ENCODE data around the gene TTLL13. TPM values are rescaled to one million over a fixed set of nuclear protein-coding genes. Genes with fewer than 3 reads are reported as not detected.

Gene TTLL13
- total RNA-seq, 4 donors from 2014 or later = 0.21 TPM; not detected in 3

DNA sequence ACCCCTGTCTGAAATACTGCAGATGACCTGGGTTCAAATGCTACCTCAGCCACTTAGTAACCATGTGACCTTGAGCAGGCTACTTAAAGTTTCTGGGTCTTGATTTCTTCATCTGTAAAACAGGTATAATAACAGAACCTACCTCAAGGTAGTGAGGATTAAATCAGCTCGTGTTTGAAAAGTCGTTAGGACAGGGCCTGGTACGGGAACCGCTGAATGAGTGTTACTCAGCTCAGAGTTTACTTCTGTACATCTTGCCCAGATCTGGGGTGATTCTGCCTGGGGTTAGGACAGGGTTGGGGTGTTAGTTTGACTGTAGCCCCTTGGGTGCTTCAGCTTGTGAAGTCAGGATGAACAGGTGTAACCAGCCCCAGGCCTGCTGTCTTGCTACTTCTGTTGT, 46.4 kb upstream of the TTLL13 start:
- WGBS = 73% methylated on average over 4 of the region's 4 CpGs
- H3K27ac ChIP-seq = no peak overlapping the region
- no peaks in the 10 kb centered on the region for H3K27me3 ChIP-seq
- peaks cover 60% of the 10 kb centered on the region for H3K4me1 ChIP-seq
- H3K36me3 ChIP-seq = peaks cover 6% of the 10 kb centered on the region
- no peaks in the 10 kb centered on the region for H3K9me3 ChIP-seq
- H3K4me3 ChIP-seq = peak overlapping the region; percentile 69
- TF ChIP-seq, protein P1, sequence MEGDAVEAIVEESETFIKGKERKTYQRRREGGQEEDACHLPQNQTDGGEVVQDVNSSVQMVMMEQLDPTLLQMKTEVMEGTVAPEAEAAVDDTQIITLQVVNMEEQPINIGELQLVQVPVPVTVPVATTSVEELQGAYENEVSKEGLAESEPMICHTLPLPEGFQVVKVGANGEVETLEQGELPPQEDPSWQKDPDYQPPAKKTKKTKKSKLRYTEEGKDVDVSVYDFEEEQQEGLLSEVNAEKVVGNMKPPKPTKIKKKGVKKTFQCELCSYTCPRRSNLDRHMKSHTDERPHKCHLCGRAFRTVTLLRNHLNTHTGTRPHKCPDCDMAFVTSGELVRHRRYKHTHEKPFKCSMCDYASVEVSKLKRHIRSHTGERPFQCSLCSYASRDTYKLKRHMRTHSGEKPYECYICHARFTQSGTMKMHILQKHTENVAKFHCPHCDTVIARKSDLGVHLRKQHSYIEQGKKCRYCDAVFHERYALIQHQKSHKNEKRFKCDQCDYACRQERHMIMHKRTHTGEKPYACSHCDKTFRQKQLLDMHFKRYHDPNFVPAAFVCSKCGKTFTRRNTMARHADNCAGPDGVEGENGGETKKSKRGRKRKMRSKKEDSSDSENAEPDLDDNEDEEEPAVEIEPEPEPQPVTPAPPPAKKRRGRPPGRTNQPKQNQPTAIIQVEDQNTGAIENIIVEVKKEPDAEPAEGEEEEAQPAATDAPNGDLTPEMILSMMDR (IDR thresholded peaks at IDR 0.05) = no peak
- no peak for TF ChIP-seq POLR2A (IDR thresholded peaks at IDR 0.05)
- TF ChIP-seq POLR2AphosphoS5 (IDR thresholded peaks at IDR 0.05) = no peak
- no peak for TF ChIP-seq EP300 (IDR thresholded peaks at IDR 0.05)
- no peak for DNase-seq (ENCODE audit: low spot score in 2 of 2)

DNA sequence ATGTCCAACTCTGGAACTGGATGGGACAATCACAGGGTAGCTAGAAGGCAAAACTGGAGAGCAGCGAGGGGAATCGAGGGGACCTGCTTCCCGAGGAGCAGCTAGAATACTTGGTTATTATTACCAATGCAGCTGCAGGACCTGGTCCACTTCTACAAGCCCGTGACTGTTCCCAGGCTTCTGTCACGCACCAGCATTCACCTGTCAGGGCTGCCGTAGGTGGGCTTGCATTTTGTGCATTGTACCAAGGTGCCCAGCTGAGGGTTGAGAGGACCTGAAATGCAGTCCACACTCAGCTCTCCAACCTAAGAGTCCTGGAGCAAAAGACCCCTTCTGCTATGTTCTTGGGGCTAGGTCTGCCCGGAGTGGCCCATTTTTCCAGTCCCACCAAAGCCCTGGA, 45.9 kb upstream of the TTLL13 start:
- Histone ChIP-seq H3K36me3 (peaks cover 6% of the 10 kb centered on the region), H3K27ac (no peak overlapping the region), H3K4me3 (no peak overlapping the region), H3K9me3 (no peaks in the 10 kb centered on the region), H3K27me3 (no peaks in the 10 kb centered on the region), H3K4me1 (peaks cover 60% of the 10 kb centered on the region)
- TF ChIP-seq EP300 (IDR thresholded peaks at IDR 0.05) (no peak), POLR2A (IDR thresholded peaks at IDR 0.05) (no peak), POLR2AphosphoS5 (IDR thresholded peaks at IDR 0.05) (no peak)
- TF ChIP-seq, protein P1 (IDR thresholded peaks at IDR 0.05) = no peak
- whole genome bisulfite sequencing = 89% methylated on average over 7 of the region's 7 CpGs
- no peak for DNase-seq (ENCODE audit: low spot score in 2 of 2)

DNA sequence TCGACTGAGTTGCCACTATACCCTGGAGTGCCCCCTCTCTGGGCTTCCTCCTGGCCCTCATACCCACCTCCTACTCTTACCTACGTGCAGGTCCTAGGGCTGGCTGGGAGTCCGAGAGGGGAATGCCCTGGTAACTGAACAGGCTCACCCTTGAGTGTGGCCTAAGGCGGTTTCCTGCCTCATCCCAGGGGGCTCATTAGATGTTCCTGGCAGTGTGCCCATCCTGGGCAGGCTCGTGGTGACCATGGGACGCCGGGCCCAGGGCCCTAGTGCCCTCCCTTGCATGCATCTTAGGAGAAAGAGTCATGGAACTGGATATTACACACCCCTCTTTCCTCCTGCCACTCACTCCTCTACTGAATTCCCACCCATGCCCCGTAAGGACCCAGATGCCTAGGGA, 45.4 kb upstream of the TTLL13 start:
- TF ChIP-seq, protein P1 (IDR thresholded peaks at IDR 0.05) = no peak
- TF ChIP-seq POLR2AphosphoS5 (IDR thresholded peaks at IDR 0.05) = no peak
- Histone ChIP-seq H3K9me3 (no peaks in the 10 kb centered on the region), H3K4me3 (no peak overlapping the region), H3K4me1 (peaks cover 60% of the 10 kb centered on the region), H3K27ac (no peak overlapping the region), H3K27me3 (no peaks in the 10 kb centered on the region), H3K36me3 (peaks cover 6% of the 10 kb centered on the region)
- WGBS = 83% methylated on average over 4 of the region's 8 CpGs
- DNase-seq (ENCODE audit: low spot score in 2 of 2) = no peak

DNA sequence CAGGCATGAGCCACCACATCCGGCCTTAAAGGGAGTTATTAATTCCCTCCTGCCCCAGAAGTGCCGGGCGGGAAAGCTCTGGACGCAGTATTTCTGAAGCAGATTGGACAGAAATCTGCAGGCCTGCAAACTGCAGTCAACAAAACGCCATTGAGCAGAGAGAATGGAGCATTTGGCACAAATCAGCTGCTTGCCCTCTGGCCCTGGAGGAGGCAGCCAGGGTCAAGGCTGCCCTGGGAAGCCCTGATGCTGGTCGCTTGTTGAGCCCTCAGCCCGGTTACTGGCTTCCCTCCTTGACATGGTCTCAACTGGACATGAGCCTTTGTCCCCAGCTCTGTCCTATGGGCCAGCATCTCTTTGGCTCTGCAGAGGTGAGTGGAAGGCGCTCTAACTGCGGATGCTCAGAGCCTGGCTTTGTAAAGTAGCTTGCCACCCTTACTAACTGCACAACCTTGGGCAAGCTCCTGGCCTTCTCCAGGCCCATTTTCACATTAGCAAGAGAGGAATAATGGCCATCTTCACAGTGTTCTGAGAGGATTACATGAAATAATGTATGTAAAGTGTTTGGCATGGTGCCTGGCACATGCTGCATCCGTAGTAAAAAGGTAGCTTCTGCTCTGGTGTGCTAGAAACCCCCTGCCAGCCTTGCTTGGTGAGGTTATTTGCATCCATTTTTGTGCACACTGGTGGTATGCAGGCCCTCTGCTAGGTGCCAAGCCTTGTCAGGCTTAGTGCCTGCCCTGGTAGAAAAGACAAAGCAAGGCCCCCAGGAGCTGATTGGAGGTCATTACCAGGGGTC, 44.1 kb upstream of the TTLL13 start:
- WGBS = 80% methylated on average over 9 of the region's 10 CpGs
- Histone ChIP-seq H3K4me1 (peaks cover 61% of the 10 kb centered on the region), H3K9me3 (no peaks in the 10 kb centered on the region), H3K36me3 (peaks cover 6% of the 10 kb centered on the region), H3K27ac (no peak overlapping the region), H3K4me3 (no peak overlapping the region), H3K27me3 (no peaks in the 10 kb centered on the region)
- DNase-seq (ENCODE audit: low spot score in 2 of 2) = no peak
- TF ChIP-seq POLR2A (IDR thresholded peaks at IDR 0.05) (no peak), POLR2AphosphoS5 (IDR thresholded peaks at IDR 0.05) (no peak), EP300 (IDR thresholded peaks at IDR 0.05) (no peak)
- TF ChIP-seq, protein P1 (IDR thresholded peaks at IDR 0.05) = no peak

DNA sequence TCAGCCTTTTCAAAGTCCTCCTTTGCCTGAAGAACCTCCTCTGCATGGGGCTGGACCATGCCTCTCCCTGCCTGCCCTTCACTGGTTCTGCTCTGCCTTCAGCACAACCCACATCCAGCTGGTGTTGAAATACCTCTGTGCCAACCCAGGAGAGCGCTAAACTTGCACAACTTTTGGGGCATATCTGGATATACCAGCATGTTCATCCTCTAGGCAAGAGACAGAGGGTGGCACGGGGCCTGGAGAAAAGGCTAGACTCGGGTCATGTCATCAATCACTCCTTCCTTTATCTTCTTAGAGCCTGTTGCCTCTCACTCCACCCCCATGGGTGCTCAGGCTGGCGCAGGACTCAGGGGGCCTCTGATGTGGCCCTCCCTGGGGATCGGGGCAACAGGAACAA, 43.5 kb upstream of the TTLL13 start:
- Histone ChIP-seq H3K27me3 (no peaks in the 10 kb centered on the region), H3K36me3 (peaks cover 6% of the 10 kb centered on the region), H3K4me3 (no peak overlapping the region), H3K27ac (no peak overlapping the region), H3K4me1 (peaks cover 61% of the 10 kb centered on the region), H3K9me3 (no peaks in the 10 kb centered on the region)
- DNase-seq (ENCODE audit: low spot score in 2 of 2) = no peak
- TF ChIP-seq, protein P1 (IDR thresholded peaks at IDR 0.05) = no peak
- TF ChIP-seq EP300 (IDR thresholded peaks at IDR 0.05) (no peak), POLR2A (IDR thresholded peaks at IDR 0.05) (no peak), POLR2AphosphoS5 (IDR thresholded peaks at IDR 0.05) (no peak)
- WGBS = 77% methylated on average over 5 of the region's 5 CpGs
